Colonic mucosa (tissue), 4 donors: Measurements from ENCODE around the gene PDCD6IP. TPM values are rescaled to one million over a fixed set of nuclear protein-coding genes. Genes with fewer than 3 reads are reported as not detected.
A peak's percentile ranks its signal among the peaks of the same experiment; 100 is the strongest.

Experiments
- DNase-seq: peaks from one replicate; pipeline ENCODE4 v3.0.0-alpha.2; 2020
- H3K27ac ChIP-seq: fragments of 200-600 bp; one replicate; pipeline ENCODE4 v1.8.0; 2021
- H3K27me3 ChIP-seq: fragments of 200-600 bp; one replicate; pipeline ENCODE4 v1.8.0; 2021
- H3K36me3 ChIP-seq: fragments of 200-600 bp; one replicate; pipeline ENCODE4 v1.8.0; 2021
- H3K4me1 ChIP-seq: fragments of 200-600 bp; one replicate; pipeline ENCODE4 v1.8.0; 2021; ENCODE audit warnings: mild to moderate bottlenecking
- H3K4me3 ChIP-seq: fragments of 200-600 bp; one replicate; pipeline ENCODE4 v1.8.0; 2021
- H3K9ac ChIP-seq, 2 donors: one replicate each; pipeline ENCODE4 v1.7.0; 2013; ENCODE audit warnings: control low read depth in 2 of 2, low read depth in 2 of 2, low read length in 2 of 2
- H3K9me3 ChIP-seq: fragments of 200-600 bp; one replicate; pipeline ENCODE4 v1.8.0; 2021
- CTCF ChIP-seq: fragments of 200-600 bp; IDR thresholded peaks from one replicate; pipeline ENCODE4 v1.8.0; 2022; ENCODE audit warnings: antibody characterized with exemption, mild to moderate bottlenecking
- intact Hi-C: fragments of 100-400 bp; cut with DNase I; formaldehyde crosslinking; loops from one replicate; pipeline ENCODE4 v1.14.1; 2022
- total RNA-seq, 2 donors: library from RNA; stranded (reverse); fragmentation: NEBNext Ultra II Directional in 1 of 2; extraction: Animal tissue kit (Norgen Biotek cat#: 25700) in 1 of 2; gene quantifications; one replicate each; pipeline ENCODE4 v1.2.1, GENCODE V29; 2021
- donor health status: healthy.
- donor health status: DM: no; HTN: no; CAD: no.
- donor health status: DM: no; HTN: no; CAD: no.

The PDCD6IP gene
- total RNA-seq, 2 donors from 2014 or later = 388 to 492 TPM

- Histone ChIP-seq H3K9ac (no peak overlapping the region), H3K4me1 (no peaks in the 10 kb centered on the region), H3K9me3 (no peaks in the 10 kb centered on the region), H3K36me3 (no peaks in the 10 kb centered on the region), H3K4me3 (no peak overlapping the region), H3K27me3 (no peaks in the 10 kb centered on the region), H3K27ac (no peak overlapping the region)
- DNase-seq = no peak
- no peak for TF ChIP-seq CTCF
- intact Hi-C loops = loop anchor here (10.0 kb wide), 1 partner anchor 655 kb away; no protein-coding TSS in a partner anchor
Measured at GRCh38 chr3:33790091-33790490, 8.3 kb upstream of the PDCD6IP start.

- Histone ChIP-seq H3K4me3 (no peak overlapping the region), H3K27me3 (no peaks in the 10 kb centered on the region), H3K9me3 (no peaks in the 10 kb centered on the region), H3K4me1 (no peaks in the 10 kb centered on the region), H3K9ac (no peak overlapping the region), H3K36me3 (no peaks in the 10 kb centered on the region), H3K27ac (no peak overlapping the region)
- peak; percentile 31 for DNase-seq
- intact Hi-C loops = loop anchor here (10.0 kb wide), 1 partner anchor 657 kb away; no protein-coding TSS in a partner anchor
- TF ChIP-seq CTCF = no peak
Measured at GRCh38 chr3:33791477-33792166, 6.8 kb upstream of the PDCD6IP start.

GRCh38 chr3:33792167-33792892, 6.1 kb upstream of the PDCD6IP start:
- Histone ChIP-seq H3K4me1 (no peaks in the 10 kb centered on the region), H3K27me3 (no peaks in the 10 kb centered on the region), H3K9me3 (no peaks in the 10 kb centered on the region), H3K36me3 (no peaks in the 10 kb centered on the region), H3K4me3 (no peak overlapping the region), H3K9ac (no peak overlapping the region), H3K27ac (no peak overlapping the region)
- TF ChIP-seq CTCF = no peak
- intact Hi-C loops = loop anchor here (10.0 kb wide), 1 partner anchor 658 kb away; no protein-coding TSS in a partner anchor
- DNase-seq = no peak

GRCh38 chr3:33795131-33795530, 3.3 kb upstream of the PDCD6IP start:
- H3K4me1 ChIP-seq = no peaks in the 10 kb centered on the region
- intact Hi-C loops = loop anchor here (10.0 kb wide), 1 partner anchor 660 kb away; no protein-coding TSS in a partner anchor
- DNase-seq = no peak
- no peak overlapping the region for H3K4me3 ChIP-seq
- no peaks in the 10 kb centered on the region for H3K36me3 ChIP-seq
- no peak for TF ChIP-seq CTCF
- H3K9ac ChIP-seq = no peak overlapping the region
- H3K9me3 ChIP-seq = no peaks in the 10 kb centered on the region
- H3K27ac ChIP-seq = no peak overlapping the region
- no peaks in the 10 kb centered on the region for H3K27me3 ChIP-seq

GRCh38 chr3:33795856-33796536, 2.4 kb upstream of the PDCD6IP start:
- intact Hi-C loops = loop anchor here (10.0 kb wide), 1 partner anchor 661 kb away; no protein-coding TSS in a partner anchor
- Histone ChIP-seq H3K9me3 (no peaks in the 10 kb centered on the region), H3K36me3 (no peaks in the 10 kb centered on the region), H3K9ac (no peak overlapping the region), H3K27me3 (no peaks in the 10 kb centered on the region), H3K27ac (no peak overlapping the region), H3K4me1 (no peaks in the 10 kb centered on the region), H3K4me3 (no peak overlapping the region)
- no peak for TF ChIP-seq CTCF
- no peak for DNase-seq
